Psoas muscle (tissue), 8 donors: ENCODE results near the gene AGMO. TPM values are rescaled to one million over a fixed set of nuclear protein-coding genes. Genes with fewer than 3 reads are reported as not detected.

Experiments used
- ATAC-seq, 4 donors: fragments of 200-7000 bp; cut with Tn5 transposase; one replicate each; pipeline ENCODE4 v1.9.1; 2020; ENCODE audit warnings: moderate library complexity in 3 of 4, mild to moderate bottlenecking in 2 of 4
- DNase-seq, 2 donors: peaks; one replicate each; pipeline ENCODE4 v3.0.0-alpha.2; 2020
- H3K27ac ChIP-seq: fragments of 200-600 bp; one replicate; pipeline ENCODE4 v1.8.0; 2022
- H3K27me3 ChIP-seq, 3 donors: fragments of 200-600 bp in 1 of 3; one replicate each; pipeline versions ENCODE4 v1.6.1 to v1.8.0; 2013 to 2022; ENCODE audit warnings: low read length in 2 of 3, mild to moderate bottlenecking in 2 of 3, moderate library complexity in 1 of 3; ENCODE audit not compliant: insufficient read depth in 3 of 3
- H3K36me3 ChIP-seq, 2 donors: fragments of 200-600 bp in 1 of 2; one replicate each; pipeline versions ENCODE4 v1.6.1 to v1.8.0; 2013 to 2022; ENCODE audit warnings: low read depth in 1 of 2, mild to moderate bottlenecking in 1 of 2, moderate library complexity in 1 of 2; ENCODE audit not compliant: insufficient read depth in 1 of 2
- H3K4me1 ChIP-seq: fragments of 200-600 bp; one replicate; pipeline ENCODE4 v1.8.0; 2022
- H3K4me3 ChIP-seq: fragments of 200-600 bp; one replicate; pipeline ENCODE4 v1.8.0; 2022; ENCODE audit warnings: mild to moderate bottlenecking
- H3K9me3 ChIP-seq: fragments of 200-600 bp; one replicate; pipeline ENCODE4 v1.8.0; 2022
- WGBS, 3 donors: extraction: QIAGEN DNeasy Blood & Tissue Kit; methylation state at CpG; one replicate each; pipeline versions ENCODE4 v1.1.6 to v1.1.7; 2013; 5-methylcytosine and 5-hydroxymethylcytosine counted together
- intact Hi-C, 2 donors: fragments of 100-400 bp; cut with DNase I; formaldehyde crosslinking; loops; one replicate each; pipeline versions ENCODE4 v1.11.0 to v1.14.2; 2022
- polyA plus RNA-seq, 3 donors: library from polyadenylated mRNA; stranded (reverse); fragments of 200-250 nt; gene quantifications; one replicate each; pipeline ENCODE4 v1.2.3, GENCODE V29; 2013
- total RNA-seq, 4 donors: library from RNA; stranded (reverse); fragmentation: NEBNext Ultra II Directional in 2 of 4; extraction: Animal tissue kit (Norgen Biotek cat#: 25700) in 2 of 4; gene quantifications; one replicate each; pipeline versions ENCODE4 v1.2.1 to v1.2.4, GENCODE V29; 2021 to 2023
- TF ChIP-seq, protein P1 (sequence below): fragments of 200-600 bp; IDR thresholded peaks from one replicate; pipeline ENCODE4 v1.8.0; 2022; ENCODE audit warnings: antibody characterized with exemption
- donor health status: healthy with polysubstance abuse.
- donor health status: DM: no; HTN: no; CAD: no; lungs with moderate emphysema.
- donor health status: Bipolar disorder and iron deficiency.
- donor health status: healthy.
- donor health status: DM: yes; HTN: yes; CAD: no.
- donor health status: DM: no; HTN: no; CAD: no.
- donor health status: DM: no; HTN: no; CAD: no.
- donor health status: DM: yes; HTN: yes; CAD: no.

Gene AGMO
- total and polyA plus RNA-seq, 7 donors, result 0.13 to 0.54 (median 0.36) TPM; not detected in 1

- no peaks in the 10 kb centered on the region for H3K27me3 ChIP-seq
- no peak overlapping the region for H3K27ac ChIP-seq
- 53 to 62% (median 61%) methylated on average over 4 of the region's 4 CpGs for WGBS, 3 donors
- no peak for ATAC-seq
- TF ChIP-seq, protein P1, sequence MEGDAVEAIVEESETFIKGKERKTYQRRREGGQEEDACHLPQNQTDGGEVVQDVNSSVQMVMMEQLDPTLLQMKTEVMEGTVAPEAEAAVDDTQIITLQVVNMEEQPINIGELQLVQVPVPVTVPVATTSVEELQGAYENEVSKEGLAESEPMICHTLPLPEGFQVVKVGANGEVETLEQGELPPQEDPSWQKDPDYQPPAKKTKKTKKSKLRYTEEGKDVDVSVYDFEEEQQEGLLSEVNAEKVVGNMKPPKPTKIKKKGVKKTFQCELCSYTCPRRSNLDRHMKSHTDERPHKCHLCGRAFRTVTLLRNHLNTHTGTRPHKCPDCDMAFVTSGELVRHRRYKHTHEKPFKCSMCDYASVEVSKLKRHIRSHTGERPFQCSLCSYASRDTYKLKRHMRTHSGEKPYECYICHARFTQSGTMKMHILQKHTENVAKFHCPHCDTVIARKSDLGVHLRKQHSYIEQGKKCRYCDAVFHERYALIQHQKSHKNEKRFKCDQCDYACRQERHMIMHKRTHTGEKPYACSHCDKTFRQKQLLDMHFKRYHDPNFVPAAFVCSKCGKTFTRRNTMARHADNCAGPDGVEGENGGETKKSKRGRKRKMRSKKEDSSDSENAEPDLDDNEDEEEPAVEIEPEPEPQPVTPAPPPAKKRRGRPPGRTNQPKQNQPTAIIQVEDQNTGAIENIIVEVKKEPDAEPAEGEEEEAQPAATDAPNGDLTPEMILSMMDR, result no peak
- no peaks in the 10 kb centered on the region for H3K9me3 ChIP-seq
- H3K4me3 ChIP-seq, result no peak overlapping the region
- intact Hi-C loops, result loop anchor here in 1 of 2 donors (2.0 kb wide), 1 partner anchor 50 kb away; no protein-coding TSS in a partner anchor
- DNase-seq, result no peak
- H3K4me1 ChIP-seq, result no peaks in the 10 kb centered on the region
- no peaks in the 10 kb centered on the region for H3K36me3 ChIP-seq
These were observed 57.5 kb downstream of the AGMO start for GRCh38 chr7:15504351-15504750.

DNA sequence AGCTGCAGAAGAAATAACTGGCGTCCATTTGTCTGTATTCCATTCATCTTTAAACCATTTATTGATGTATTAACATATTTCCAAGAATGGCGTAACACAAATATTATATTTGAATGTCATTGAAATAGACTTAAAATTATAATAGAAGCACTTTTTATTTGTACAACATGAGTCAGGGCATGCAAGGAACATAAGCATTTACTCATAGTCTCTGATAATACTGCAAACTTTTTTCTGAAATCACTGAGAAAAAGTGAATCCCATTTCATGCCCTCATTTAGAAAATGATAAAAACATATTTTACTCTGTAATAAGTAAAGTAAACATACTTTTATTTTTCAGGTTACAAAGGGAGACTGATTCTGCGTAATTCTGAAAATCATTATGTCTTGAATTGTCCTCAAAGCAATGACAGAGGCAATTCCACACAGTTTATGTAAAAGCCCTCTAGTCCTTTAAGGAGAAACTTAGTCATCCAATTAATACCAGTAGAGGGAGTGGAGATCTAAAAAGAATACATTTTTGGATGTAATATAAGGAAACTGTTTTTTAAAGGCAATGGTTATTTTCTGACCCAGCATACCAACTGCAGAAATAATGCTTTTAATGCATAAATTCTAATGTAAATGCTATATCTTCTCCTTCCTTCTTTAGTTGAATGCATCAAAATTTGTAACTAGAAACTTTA lies 58.1 kb downstream of the AGMO start:
- TF ChIP-seq, protein P1, result no peak
- ATAC-seq, result no peak

DNA sequence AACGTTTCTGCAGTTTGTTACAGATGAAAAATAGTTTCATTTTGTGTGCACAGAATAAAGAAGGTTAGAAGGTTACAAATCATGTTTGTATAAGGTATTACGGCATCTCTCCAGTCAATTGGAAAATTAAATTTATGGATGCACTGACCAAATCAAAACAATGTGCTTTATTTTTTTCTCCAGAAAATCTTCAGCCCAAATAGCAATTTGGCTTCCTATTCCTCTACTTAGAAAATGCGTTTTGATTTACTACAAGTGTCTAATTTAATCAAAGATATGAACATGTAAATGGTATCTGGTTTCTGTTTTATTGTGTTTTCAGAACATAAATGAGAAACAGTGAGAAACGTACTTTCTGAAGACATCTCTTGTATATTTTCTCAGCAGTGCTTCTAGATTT lies 63.4 kb downstream of the AGMO start:
- 51 to 66% (median 64%) methylated on average over 4 of the region's 4 CpGs for WGBS, 3 donors
- H3K9me3 ChIP-seq, result no peaks in the 10 kb centered on the region
- no peak overlapping the region for H3K27ac ChIP-seq
- no peak overlapping the region for H3K4me3 ChIP-seq
- intact Hi-C loops, result no loop called here
- TF ChIP-seq, protein P1, result no peak
- no peaks in the 10 kb centered on the region for H3K4me1 ChIP-seq
- H3K27me3 ChIP-seq, result no peaks in the 10 kb centered on the region
- DNase-seq, result no peak
- ATAC-seq, result no peak
- no peaks in the 10 kb centered on the region for H3K36me3 ChIP-seq

More for the DNA sequence above, 58.1 kb downstream of the AGMO start:
- Histone ChIP-seq H3K27ac (no peak overlapping the region), H3K27me3 (no peaks in the 10 kb centered on the region), H3K36me3 (no peaks in the 10 kb centered on the region), H3K4me3 (no peak overlapping the region), H3K9me3 (no peaks in the 10 kb centered on the region), H3K4me1 (no peaks in the 10 kb centered on the region)
- WGBS, 3 donors, result 88 to 91% (median 90%) methylated on average over 3 of the region's 3 CpGs
- intact Hi-C loops, result loop anchor here in 1 of 2 donors (2.0 kb wide), 1 partner anchor 51 kb away; no protein-coding TSS in a partner anchor
- no peak for DNase-seq

- Histone ChIP-seq H3K9me3 (no peaks in the 10 kb centered on the region), H3K36me3 (no peaks in the 10 kb centered on the region), H3K4me1 (no peaks in the 10 kb centered on the region), H3K27me3 (no peaks in the 10 kb centered on the region), H3K4me3 (no peak overlapping the region), H3K27ac (no peak overlapping the region)
- intact Hi-C loops, result no loop called here
- DNase-seq (no peak), ATAC-seq (no peak)
- WGBS, 3 donors, result 37 to 58% (median 44%) methylated on average over 2 of the region's 2 CpGs
- TF ChIP-seq, protein P1, result no peak
These were observed 66.6 kb downstream of the AGMO start for GRCh38 chr7:15495170-15495569.

DNA sequence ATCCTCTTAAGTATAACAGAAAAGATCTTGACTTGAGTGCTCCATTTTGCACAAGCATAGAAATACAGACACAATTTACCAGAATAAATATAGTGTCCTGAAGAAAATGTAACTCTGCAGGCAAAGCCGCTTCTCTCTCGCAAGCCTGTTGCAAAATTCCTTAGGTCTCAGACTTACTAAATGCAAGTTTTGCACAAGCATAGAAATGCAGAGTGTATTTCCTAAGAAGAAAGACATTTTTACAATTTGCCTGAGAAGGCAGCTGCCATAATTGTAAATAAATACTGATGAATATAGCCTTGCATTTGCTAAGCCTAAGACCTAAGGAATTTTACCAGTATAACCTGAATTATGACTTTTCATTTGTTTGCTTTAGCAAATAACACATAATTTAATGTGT lies 67.1 kb downstream of the AGMO start:
- DNase-seq, result no peak
- no peak overlapping the region for H3K4me3 ChIP-seq
- ATAC-seq, result no peak
- H3K27me3 ChIP-seq, result no peaks in the 10 kb centered on the region
- H3K9me3 ChIP-seq, result no peaks in the 10 kb centered on the region
- WGBS, 3 donors, result 68 to 96% (median 91%) methylated on average over 2 of the region's 2 CpGs
- H3K27ac ChIP-seq, result no peak overlapping the region
- intact Hi-C loops, result no loop called here
- no peaks in the 10 kb centered on the region for H3K4me1 ChIP-seq
- H3K36me3 ChIP-seq, result no peaks in the 10 kb centered on the region
- TF ChIP-seq, protein P1, result no peak
